Gastroesophageal sphincter (tissue), 4 donors: ENCODE data around the gene VPS33B. TPM values are rescaled to one million over a fixed set of nuclear protein-coding genes. Genes with fewer than 3 reads are reported as not detected.

Experiments used
- ATAC-seq: fragments of 150-250 bp; one replicate; pipeline ENCODE4 v1.9.1; 2016; ENCODE audit warnings: mild to moderate bottlenecking, moderate library complexity
- H3K27ac ChIP-seq, 4 donors: fragments of 200-600 bp; sonication (generic) in 3 of 4; 1 replicate in 3 of 4; 2 replicates in 1 of 4; pipeline ENCODE4 v1.5.1; 2016 to 2019
- H3K27me3 ChIP-seq: fragments of 200-600 bp; sonication (generic); one replicate; pipeline ENCODE4 v1.5.1; 2019
- H3K36me3 ChIP-seq, 2 donors: fragments of 200-600 bp; sonication (generic); one replicate each; pipeline ENCODE4 v1.5.1; 2019; ENCODE audit warnings: control low read depth in 1 of 2
- H3K4me1 ChIP-seq, 3 donors: fragments of 200-600 bp; sonication (generic); 1 replicate in 2 of 3; 2 replicates in 1 of 3; pipeline ENCODE4 v1.5.1; 2016 to 2019; ENCODE audit warnings: control low read depth in 2 of 3
- H3K4me3 ChIP-seq, 2 donors: fragments of 200-600 bp; sonication (generic); one replicate each; pipeline ENCODE4 v1.5.1; 2019; ENCODE audit warnings: mild to moderate bottlenecking in 1 of 2, moderate library complexity in 1 of 2
- H3K9me3 ChIP-seq, 3 donors: fragments of 200-600 bp; sonication (generic); one replicate each; pipeline ENCODE4 v1.5.1; 2017 to 2019; ENCODE audit warnings: control low read depth in 2 of 3
- CTCF ChIP-seq, 4 experiments: fragments of 200-600 bp in 2 of 4; fragments of 450-650 bp in 2 of 4; sonication (generic) in 1 of 4; IDR thresholded peaks; one replicate each; pipeline ENCODE4 v1.5.1; 2017 to 2019; ENCODE audit warnings: antibody characterized with exemption in 4 of 4, mild to moderate bottlenecking in 2 of 4, moderate library complexity in 2 of 4
- EP300 ChIP-seq: sonication (generic); formaldehyde crosslinking; IDR thresholded peaks from one replicate; pipeline ENCODE4 v1.6.1; 2017; ENCODE audit warnings: antibody characterized with exemption, mild to moderate bottlenecking
- POLR2A ChIP-seq, 2 donors: fragments of 450-650 bp; IDR thresholded peaks; one replicate each; pipeline ENCODE4 v1.6.1; 2017; ENCODE audit warnings: antibody characterized with exemption in 2 of 2, mild to moderate bottlenecking in 2 of 2, moderate library complexity in 1 of 2
- POLR2AphosphoS5 ChIP-seq: sonication (generic); formaldehyde crosslinking; IDR thresholded peaks from one replicate; pipeline ENCODE4 v1.6.1; 2017; ENCODE audit warnings: antibody characterized with exemption
- WGBS, 2 donors: methylation state at CpG; one replicate each; pipeline ENCODE4 v1.1.5; 2018; ENCODE audit warnings: low coverage in 1 of 2; 5-methylcytosine and 5-hydroxymethylcytosine counted together
- total RNA-seq, 4 donors: library from RNA; depleted of rRNA; stranded (reverse); fragments of >200 nt; gene quantifications; one replicate each; pipeline ENCODE4 v1.1.0, GENCODE V29; 2016

Gene VPS33B
- total RNA-seq, 4 donors from 2014 or later: 7.8 to 12.8 (median 10.1) TPM

- Histone ChIP-seq H3K4me3 (no peak overlapping the region), H3K9me3 (no peaks in the 10 kb centered on the region), H3K36me3 (no peaks in the 10 kb centered on the region), H3K4me1 (no peaks in the 10 kb centered on the region), H3K27ac (no peak overlapping the region), H3K27me3 (no peaks in the 10 kb centered on the region)
- TF ChIP-seq POLR2AphosphoS5 (no peak), CTCF (IDR thresholded peaks at IDR 0.05) (no peak), POLR2A (IDR thresholded peaks at IDR 0.05) (no peak), EP300 (no peak)
- 59 to 61% methylated on average over 7 of the region's 7 CpGs for WGBS, 2 donors
- ATAC-seq: no peak
These were observed 34.7 kb downstream of the VPS33B start for GRCh38 chr15:90987561-90988141.

- WGBS, 2 donors: 73% methylated on average over 5 to 9 of the region's 11 CpGs
- ATAC-seq: no peak
- H3K4me3 ChIP-seq: no peak overlapping the region
- no peak for TF ChIP-seq CTCF (IDR thresholded peaks at IDR 0.05)
- TF ChIP-seq POLR2A (IDR thresholded peaks at IDR 0.05): no peak
- TF ChIP-seq EP300: no peak
- no peak for TF ChIP-seq POLR2AphosphoS5
- no peaks in the 10 kb centered on the region for H3K9me3 ChIP-seq
- H3K36me3 ChIP-seq: peaks cover 0 to 5% of the 10 kb centered on the region in 2 donors
- no peaks in the 10 kb centered on the region for H3K4me1 ChIP-seq
- H3K27me3 ChIP-seq: no peaks in the 10 kb centered on the region
- no peak overlapping the region for H3K27ac ChIP-seq
These were observed 35.4 kb downstream of the VPS33B start for GRCh38 chr15:90986790-90987507.

- Histone ChIP-seq H3K4me3 (no peak overlapping the region), H3K27me3 (no peaks in the 10 kb centered on the region), H3K27ac (no peak overlapping the region), H3K36me3 (peaks cover 0 to 10% of the 10 kb centered on the region in 2 donors), H3K9me3 (no peaks in the 10 kb centered on the region), H3K4me1 (no peaks in the 10 kb centered on the region)
- no peak for ATAC-seq
- no peak for TF ChIP-seq POLR2A (IDR thresholded peaks at IDR 0.05)
- TF ChIP-seq CTCF (IDR thresholded peaks at IDR 0.05): no peak
- no peak for TF ChIP-seq POLR2AphosphoS5
- no peak for TF ChIP-seq EP300
- WGBS, 2 donors: 75 to 88% methylated on average over 1 to 2 of the region's 5 CpGs
These were observed 40.3 kb downstream of the VPS33B start for GRCh38 chr15:90982135-90982534.

- Histone ChIP-seq H3K27me3 (no peaks in the 10 kb centered on the region), H3K4me1 (no peaks in the 10 kb centered on the region), H3K9me3 (no peaks in the 10 kb centered on the region), H3K4me3 (no peak overlapping the region), H3K36me3 (peaks cover 0 to 10% of the 10 kb centered on the region in 2 donors), H3K27ac (no peak overlapping the region)
- 85 to 91% methylated on average over 5 to 6 of the region's 6 CpGs for WGBS, 2 donors
- TF ChIP-seq POLR2AphosphoS5 (no peak), CTCF (IDR thresholded peaks at IDR 0.05) (no peak), EP300 (no peak), POLR2A (IDR thresholded peaks at IDR 0.05) (no peak)
- no peak for ATAC-seq
These were observed 40.7 kb downstream of the VPS33B start for GRCh38 chr15:90981681-90982080.

- H3K36me3 ChIP-seq: peaks cover 0 to 14% of the 10 kb centered on the region in 2 donors
- 29 to 90% methylated on average over 1 of the region's 1 CpG for WGBS, 2 donors
- no peaks in the 10 kb centered on the region for H3K4me1 ChIP-seq
- H3K9me3 ChIP-seq: no peaks in the 10 kb centered on the region
- no peak overlapping the region for H3K27ac ChIP-seq
- no peak for TF ChIP-seq POLR2AphosphoS5
- no peak for TF ChIP-seq POLR2A (IDR thresholded peaks at IDR 0.05)
- TF ChIP-seq EP300: no peak
- TF ChIP-seq CTCF (IDR thresholded peaks at IDR 0.05): no peak
- H3K4me3 ChIP-seq: no peak overlapping the region
- H3K27me3 ChIP-seq: no peaks in the 10 kb centered on the region
- ATAC-seq: no peak
These were observed 42.8 kb downstream of the VPS33B start for GRCh38 chr15:90979582-90979981.
